Activated T-cell treated with anti-CD3 and anti-CD28 coated beads, Interleukin-2, amount 50 U/mL, for 1 hour (primary cell): ENCODE measurements around the gene EHHADH.
"Not testable (repeated sequence)": the region's sequence is repeated elsewhere in the genome, so short reads cannot be mapped to it uniquely, and the experiment has no call there.

Experiments
- DNase-seq: peaks from one replicate; pipeline ENCODE4 v3.0.0-alpha.2; 2020

The EHHADH gene

GRCh38 chr3:185250653-185251052 lies 3.2 kb downstream of the EHHADH start:
- no peak for DNase-seq

- DNase-seq = no peak
Observed at GRCh38 chr3:185250247-185250646, 3.6 kb downstream of the EHHADH start.

GRCh38 chr3:185242642-185243041 lies 11.2 kb downstream of the EHHADH start:
- DNase-seq = no peak

GRCh38 chr3:185236969-185237368 lies 16.9 kb downstream of the EHHADH start:
- no peak for DNase-seq

GRCh38 chr3:185233328-185233727 lies 20.5 kb downstream of the EHHADH start:
- DNase-seq = no peak

GRCh38 chr3:185226526-185226925 lies 27.3 kb downstream of the EHHADH start:
- DNase-seq = not testable (repeated sequence)

GRCh38 chr3:185225523-185225922 lies 28.3 kb downstream of the EHHADH start:
- DNase-seq = no peak

GRCh38 chr3:185225080-185225479 lies 28.8 kb downstream of the EHHADH start:
- DNase-seq = no peak

GRCh38 chr3:185221203-185221602 lies 32.6 kb downstream of the EHHADH start:
- DNase-seq = no peak

- no peak for DNase-seq
Observed at GRCh38 chr3:185216607-185216958, 37.3 kb downstream of the EHHADH start.

GRCh38 chr3:185215873-185216606 lies 37.8 kb downstream of the EHHADH start:
- no peak for DNase-seq

GRCh38 chr3:185212559-185212958 lies 41.3 kb downstream of the EHHADH start:
- DNase-seq = no peak

GRCh38 chr3:185212086-185212485 lies 41.8 kb downstream of the EHHADH start:
- no peak for DNase-seq

- DNase-seq = no peak
Observed at GRCh38 chr3:185210621-185211142, 43.2 kb downstream of the EHHADH start.

- no peak for DNase-seq
Observed at GRCh38 chr3:185208823-185209222, 45.0 kb downstream of the EHHADH start.

- DNase-seq = no peak
Observed at GRCh38 chr3:185207931-185208746, 45.7 kb downstream of the EHHADH start.

GRCh38 chr3:185207481-185207880 lies 46.4 kb downstream of the EHHADH start:
- no peak for DNase-seq

- DNase-seq = no peak
Observed at GRCh38 chr3:185205865-185206264, 48.0 kb downstream of the EHHADH start.

- no peak for DNase-seq
Observed at GRCh38 chr3:185204894-185205293, 49.0 kb downstream of the EHHADH start.

- no peak for DNase-seq
Observed at GRCh38 chr3:185200639-185201038, 53.2 kb downstream of the EHHADH start.

GRCh38 chr3:185199671-185200070 lies 54.2 kb downstream of the EHHADH start:
- DNase-seq = no peak

- no peak for DNase-seq
Observed at GRCh38 chr3:185199206-185199605, 54.6 kb downstream of the EHHADH start.

GRCh38 chr3:185197068-185197467 lies 56.8 kb downstream of the EHHADH start:
- DNase-seq = no peak

- DNase-seq = no peak
Observed at GRCh38 chr3:185195652-185196051, 58.2 kb downstream of the EHHADH start.
